Muscle of leg (tissue), 11 donors: Measurements from ENCODE around the gene KRTAP10-12. TPM values are rescaled to one million over a fixed set of nuclear protein-coding genes. Genes with fewer than 3 reads are reported as not detected.
"Not testable (repeated sequence)": the region's sequence is repeated elsewhere in the genome, so short reads cannot be mapped to it uniquely, and the experiment has no call there.

ENCODE experiments used
- DNase-seq: peaks from one replicate; pipeline ENCODE4 v3.0.0; 2013
- H3K27ac ChIP-seq: one replicate; pipeline ENCODE4 v1.5.1; 2013; ENCODE audit warnings: mild to moderate bottlenecking, low read length, control low read depth
- H3K27me3 ChIP-seq: one replicate; pipeline ENCODE4 v1.6.1; 2013; ENCODE audit warnings: low read length; ENCODE audit not compliant: control insufficient read depth, insufficient read depth
- H3K36me3 ChIP-seq: one replicate; pipeline ENCODE4 v1.6.1; 2013; ENCODE audit warnings: low read length; ENCODE audit not compliant: control insufficient read depth, insufficient read depth
- H3K4me1 ChIP-seq: one replicate; pipeline ENCODE4 v1.6.1; 2013; ENCODE audit warnings: low read length; ENCODE audit not compliant: control insufficient read depth, insufficient read depth
- H3K4me3 ChIP-seq: one replicate; pipeline ENCODE4 v1.5.1; 2013; ENCODE audit warnings: low read length, control low read depth
- H3K9me3 ChIP-seq: replicated peaks from 2 replicates; pipeline ENCODE4 v1.6.1; 2013; ENCODE audit warnings: low read depth, low read length; ENCODE audit not compliant: control insufficient read depth
- WGBS: methylation state at CpG from one replicate; pipeline ENCODE4 v1.1.5; 2013; ENCODE audit warnings: missing lambda C conversion rate; ENCODE audit not compliant: insufficient coverage; 5-methylcytosine and 5-hydroxymethylcytosine counted together
- polyA plus RNA-seq, 8 donors: library from polyadenylated mRNA; unstranded; fragments of 120-200 nt; gene quantifications; one replicate each; pipeline versions ENCODE4 v1.2.1 to v1.2.3, GENCODE V29; 2013; ENCODE audit warnings: inconsistent platforms in 1 of 8, low replicate concordance in 1 of 8; ENCODE audit not compliant: insufficient read length in 8 of 8, insufficient read depth in 1 of 8
- total RNA-seq: library from RNA; stranded (reverse); fragments of 120-200 nt; gene quantifications from one replicate; pipeline ENCODE4 v1.2.4, GENCODE V29; 2013

KRTAP10-12 gene
- total and polyA plus RNA-seq, 9 donors, result not detected

DNA sequence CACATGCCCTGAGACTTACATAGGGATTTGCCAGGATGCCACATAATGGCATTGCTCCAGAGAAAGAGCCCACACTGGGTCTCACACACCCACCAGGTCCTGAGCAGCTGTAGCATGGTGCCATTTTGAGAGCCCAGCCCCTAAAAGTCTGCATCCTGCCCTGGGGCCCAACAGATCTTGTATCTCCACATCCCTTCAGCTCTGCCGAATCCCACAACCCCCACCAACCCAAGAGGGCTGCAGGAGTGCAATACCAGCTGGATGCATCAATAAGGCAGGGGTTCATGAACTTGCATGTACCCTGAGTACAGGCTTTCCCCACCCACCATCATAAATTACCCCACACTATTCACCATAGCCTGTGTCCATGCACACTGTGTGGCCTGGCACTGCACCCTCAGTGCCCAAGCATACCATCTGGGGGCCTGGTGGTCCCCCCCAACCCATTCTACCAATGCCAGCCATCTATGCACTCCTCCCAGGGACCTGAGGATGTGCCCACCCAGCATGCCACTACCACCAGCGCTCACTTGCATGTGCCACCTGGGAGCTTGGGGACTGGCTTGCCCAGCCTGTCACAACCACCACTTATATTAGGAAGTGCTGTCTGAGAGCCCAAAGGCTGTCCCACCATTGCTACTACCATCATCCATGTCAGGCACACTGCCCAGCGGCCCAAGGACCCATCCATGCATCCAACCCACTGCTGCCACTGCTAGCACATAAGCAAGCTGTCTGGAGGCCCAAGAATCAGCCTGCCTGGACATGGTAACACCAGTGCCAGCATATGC lies 26.1 kb upstream of the KRTAP10-12 start:
- WGBS, result 88% methylated on average over 2 of the region's 3 CpGs
- H3K27ac ChIP-seq, result no peak overlapping the region
- H3K36me3 ChIP-seq, result no peaks in the 10 kb centered on the region
- H3K27me3 ChIP-seq, result peaks cover 5% of the 10 kb centered on the region
- H3K4me3 ChIP-seq, result no peak overlapping the region
- no peaks in the 10 kb centered on the region for H3K4me1 ChIP-seq
- DNase-seq, result no peak
- H3K9me3 ChIP-seq, result peaks cover 16% of the 10 kb centered on the region

GRCh38 chr21:44671911-44672310 lies 25.1 kb upstream of the KRTAP10-12 start:
- Histone ChIP-seq H3K4me1 (no peaks in the 10 kb centered on the region), H3K4me3 (no peak overlapping the region), H3K27ac (no peak overlapping the region), H3K36me3 (no peaks in the 10 kb centered on the region), H3K9me3 (peaks cover 16% of the 10 kb centered on the region), H3K27me3 (peaks cover 7% of the 10 kb centered on the region)
- DNase-seq, result no peak
- WGBS, result no CpG with 5 or more reads among the region's 1 CpG

- no peak for DNase-seq
- H3K36me3 ChIP-seq, result no peaks in the 10 kb centered on the region
- WGBS, result 94% methylated on average over 3 of the region's 13 CpGs
- no peak overlapping the region for H3K27ac ChIP-seq
- no peak overlapping the region for H3K4me3 ChIP-seq
- H3K27me3 ChIP-seq, result peaks cover 18% of the 10 kb centered on the region
- H3K4me1 ChIP-seq, result peaks cover 5% of the 10 kb centered on the region
- H3K9me3 ChIP-seq, result peaks cover 2% of the 10 kb centered on the region
These were observed 19.1 kb upstream of the KRTAP10-12 start for GRCh38 chr21:44677881-44678280.

DNA sequence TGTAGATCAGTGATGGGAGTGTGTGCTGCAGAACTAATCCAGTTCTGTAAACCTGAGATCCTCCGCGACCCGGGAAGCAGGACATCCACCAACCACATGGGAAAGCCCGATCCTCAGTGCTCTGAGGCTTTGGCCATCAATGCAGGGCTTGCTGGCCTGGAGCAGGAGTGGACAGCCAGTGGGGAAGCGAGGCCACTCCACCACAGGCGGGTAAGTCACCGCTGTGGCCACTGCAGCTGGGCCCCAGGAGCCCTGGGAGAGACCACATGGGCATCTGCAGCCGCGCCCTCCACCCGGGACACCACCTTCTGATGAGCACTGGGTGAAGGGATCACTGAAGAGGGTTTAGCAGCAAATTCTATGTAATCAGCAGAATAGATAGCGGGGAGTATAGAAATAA lies 15.8 kb upstream of the KRTAP10-12 start:
- H3K36me3 ChIP-seq, result no peaks in the 10 kb centered on the region
- no peak for DNase-seq
- 91% methylated on average over 5 of the region's 11 CpGs for WGBS
- no peak overlapping the region for H3K4me3 ChIP-seq
- peaks cover 33% of the 10 kb centered on the region for H3K27me3 ChIP-seq
- H3K27ac ChIP-seq, result no peak overlapping the region
- peaks cover 5% of the 10 kb centered on the region for H3K4me1 ChIP-seq
- no peaks in the 10 kb centered on the region for H3K9me3 ChIP-seq

DNA sequence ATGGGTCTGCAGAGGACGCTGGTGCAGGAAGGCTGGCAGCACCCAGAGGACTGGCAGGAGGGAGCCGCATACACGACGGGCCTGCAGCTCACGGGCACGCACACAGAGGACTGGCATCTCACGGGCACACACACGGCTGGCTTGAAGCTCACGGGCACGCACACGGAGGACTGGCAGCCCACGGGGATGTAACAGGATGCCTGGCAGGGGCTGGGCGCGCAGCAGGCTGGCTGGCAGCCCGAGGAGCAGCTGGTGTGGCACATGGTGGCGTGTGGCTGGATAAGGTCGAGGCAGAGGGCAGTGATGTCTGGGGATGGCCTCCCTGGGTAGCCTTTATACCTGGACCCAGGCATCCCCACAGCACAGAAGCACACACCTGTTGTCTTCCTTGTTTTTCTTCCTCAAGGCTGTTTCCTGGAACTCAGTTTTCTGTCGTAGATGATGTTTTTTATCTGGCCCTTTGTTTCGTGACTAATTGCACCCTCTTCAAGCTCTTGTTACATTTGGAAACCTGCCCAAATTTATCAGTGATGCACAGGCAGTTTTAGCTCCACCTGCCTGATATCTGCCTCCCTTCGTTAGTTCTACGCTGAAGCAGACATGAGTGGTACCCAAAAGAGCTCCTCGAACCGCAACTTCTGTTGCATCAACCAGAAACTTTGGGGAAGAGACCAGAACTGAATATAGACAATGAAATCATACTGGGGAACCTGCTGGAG lies 15.0 kb upstream of the KRTAP10-12 start, which contains the start of gene KRTAP12-1:
KRTAP12-1 (minus strand) TSS at position 303 of the 719 bp plus-strand sequence; CDS start at position 263, 40 bp downstream.
- H3K9me3 ChIP-seq, result no peaks in the 10 kb centered on the region
- H3K4me1 ChIP-seq, result peaks cover 9% of the 10 kb centered on the region
- H3K27me3 ChIP-seq, result peaks cover 40% of the 10 kb centered on the region
- no peak within 1 kb of the TSS for H3K27ac ChIP-seq
- no peak for DNase-seq
- WGBS, result 80% methylated on average over 21 of the region's 23 CpGs
- no peak within 1 kb of the TSS for H3K4me3 ChIP-seq
- H3K36me3 ChIP-seq, result no peaks in the 10 kb centered on the region

DNA sequence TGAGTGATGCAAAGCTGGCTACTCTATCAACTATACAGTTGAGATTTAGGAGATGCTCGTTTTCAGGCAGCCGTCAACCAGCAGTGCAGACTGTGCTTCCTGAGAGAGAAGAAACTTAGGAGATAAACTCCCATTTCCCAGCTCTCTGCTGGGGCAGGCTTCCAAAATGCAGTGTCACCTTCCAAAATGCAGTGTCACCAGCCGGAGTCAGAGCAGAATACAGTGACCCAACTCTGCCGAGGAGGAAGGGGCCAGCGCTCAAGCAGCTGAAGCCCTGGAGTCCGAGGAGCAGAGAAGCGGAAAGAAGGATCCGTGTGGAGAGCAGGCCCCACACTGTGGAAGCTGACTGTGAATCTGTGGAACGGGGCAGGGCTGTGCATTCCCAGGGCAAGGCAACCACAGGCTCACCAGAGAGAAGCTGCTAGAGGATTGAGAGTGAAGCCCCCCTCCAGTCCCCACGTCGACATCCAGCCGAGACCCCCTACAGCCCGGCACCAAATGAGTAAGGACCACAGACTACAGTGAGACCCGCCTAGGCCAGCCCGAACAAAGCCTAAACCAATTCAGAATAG lies 14.3 kb upstream of the KRTAP10-12 start:
- Histone ChIP-seq H3K4me1 (peaks cover 16% of the 10 kb centered on the region), H3K4me3 (no peak overlapping the region), H3K27ac (no peak overlapping the region), H3K36me3 (no peaks in the 10 kb centered on the region), H3K27me3 (peaks cover 43% of the 10 kb centered on the region), H3K9me3 (no peaks in the 10 kb centered on the region)
- DNase-seq, result no peak
- 82% methylated on average over 12 of the region's 15 CpGs for WGBS

GRCh38 chr21:44684077-44684476 lies 12.9 kb upstream of the KRTAP10-12 start:
- H3K27me3 ChIP-seq, result peaks cover 51% of the 10 kb centered on the region
- DNase-seq, result no peak
- 90% methylated on average over 5 of the region's 7 CpGs for WGBS

DNA sequence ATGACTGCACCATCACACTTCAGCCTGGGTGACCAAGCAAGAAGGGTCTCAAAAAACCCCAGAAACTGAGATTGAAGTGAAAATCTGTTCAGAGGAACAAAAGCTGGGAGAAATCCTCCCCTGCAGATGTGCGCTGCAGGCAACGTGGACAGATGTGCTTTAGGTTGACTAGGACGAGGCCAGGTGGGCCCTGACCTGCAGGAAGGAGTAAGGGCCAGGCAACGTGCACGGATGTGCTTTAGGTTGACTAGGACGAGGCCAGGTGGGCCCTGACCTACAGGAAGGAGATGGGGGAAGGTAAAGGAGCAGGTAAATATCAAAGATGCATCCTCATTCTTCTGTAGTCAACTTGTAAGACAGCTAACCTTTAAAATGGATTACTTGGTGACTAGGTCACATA lies 12.5 kb upstream of the KRTAP10-12 start:
- H3K27me3 ChIP-seq, result peaks cover 51% of the 10 kb centered on the region
- WGBS, result 73% methylated on average over 5 of the region's 6 CpGs

More at GRCh38 chr21:44684077-44684476, 12.9 kb upstream of the KRTAP10-12 start:
- peaks cover 17% of the 10 kb centered on the region for H3K4me1 ChIP-seq
- H3K4me3 ChIP-seq, result no peak overlapping the region
- no peaks in the 10 kb centered on the region for H3K9me3 ChIP-seq
- no peaks in the 10 kb centered on the region for H3K36me3 ChIP-seq
- H3K27ac ChIP-seq, result no peak overlapping the region

DNA sequence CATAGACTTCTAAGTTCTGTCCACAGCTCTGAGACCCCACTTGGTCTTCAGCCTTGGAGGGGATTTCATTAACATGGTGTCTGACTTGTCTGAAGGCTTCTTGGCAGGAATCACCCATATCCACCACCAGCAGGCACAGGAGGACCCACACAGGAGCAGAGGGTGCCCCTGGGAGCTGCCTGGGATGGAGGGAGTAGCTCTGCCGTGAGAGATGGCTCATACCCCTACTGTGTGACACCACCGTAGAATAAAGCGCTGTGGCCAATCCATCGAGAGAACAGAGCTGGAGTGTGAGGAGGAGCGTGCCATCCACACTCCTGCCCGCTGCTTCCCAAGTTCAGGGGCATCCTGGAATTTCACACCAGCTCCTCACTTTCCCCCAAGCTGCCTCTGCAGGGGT lies 11.9 kb upstream of the KRTAP10-12 start:
- H3K27me3 ChIP-seq, result peaks cover 51% of the 10 kb centered on the region
- not testable (repeated sequence) for H3K9me3 ChIP-seq, DNase-seq, H3K36me3 ChIP-seq, H3K4me3 ChIP-seq, H3K27ac ChIP-seq
- peaks cover 17% of the 10 kb centered on the region for H3K4me1 ChIP-seq
- WGBS, result 80% methylated on average over 1 of the region's 6 CpGs

More for the DNA sequence above, 12.5 kb upstream of the KRTAP10-12 start:
- Histone ChIP-seq H3K27ac (no peak overlapping the region), H3K4me1 (peaks cover 17% of the 10 kb centered on the region), H3K9me3 (no peaks in the 10 kb centered on the region), H3K4me3 (no peak overlapping the region), H3K36me3 (no peaks in the 10 kb centered on the region)
- no peak for DNase-seq
